ENCODE results near the gene SUFU. TPM values are rescaled to one million over a fixed set of nuclear protein-coding genes. Genes with fewer than 3 reads are reported as not detected.

The SUFU gene
- total RNA-seq, 1 donor from 2014 or later = 16.9 TPM

- Mint-ChIP-seq H3K27me3 (ENCODE audit: unreplicated experiment) (no peaks in the 10 kb centered on the region), H3K4me3 (ENCODE audit: unreplicated experiment) (peak overlapping the region; percentile 24), H3K27ac (ENCODE audit: unreplicated experiment) (peak overlapping the region; percentile 97), H3K4me1 (ENCODE audit: unreplicated experiment) (peaks cover 77% of the 10 kb centered on the region), H3K36me3 (ENCODE audit: unreplicated experiment) (peaks cover under 1% of the 10 kb centered on the region), H3K9me3 (ENCODE audit: unreplicated experiment) (no peaks in the 10 kb centered on the region)
- DNase-seq (ENCODE audit: extremely low spot score, unreplicated experiment) = no peak
- TF ChIP-seq CTCF (IDR thresholded peaks at IDR 0.05) = no peak
Measured at GRCh38 chr10:102629661-102630614, 126.2 kb downstream of the SUFU start.

GRCh38 chr10:102630663-102631062 lies 126.9 kb downstream of the SUFU start:
- Mint-ChIP-seq H3K27me3 (ENCODE audit: unreplicated experiment) (no peaks in the 10 kb centered on the region), H3K4me1 (ENCODE audit: unreplicated experiment) (peaks cover 77% of the 10 kb centered on the region), H3K36me3 (ENCODE audit: unreplicated experiment) (no peaks in the 10 kb centered on the region), H3K4me3 (ENCODE audit: unreplicated experiment) (peak overlapping the region; percentile 24), H3K27ac (ENCODE audit: unreplicated experiment) (peak overlapping the region; percentile 97), H3K9me3 (ENCODE audit: unreplicated experiment) (no peaks in the 10 kb centered on the region)
- DNase-seq (ENCODE audit: extremely low spot score, unreplicated experiment) = no peak
- no peak for TF ChIP-seq CTCF (IDR thresholded peaks at IDR 0.05)

- H3K4me3 Mint-ChIP-seq (ENCODE audit: unreplicated experiment) = peak overlapping the region; percentile 29
- no peak for TF ChIP-seq CTCF (IDR thresholded peaks at IDR 0.05)
- peaks cover 71% of the 10 kb centered on the region for H3K4me1 Mint-ChIP-seq (ENCODE audit: unreplicated experiment)
- H3K36me3 Mint-ChIP-seq (ENCODE audit: unreplicated experiment) = no peaks in the 10 kb centered on the region
- no peaks in the 10 kb centered on the region for H3K27me3 Mint-ChIP-seq (ENCODE audit: unreplicated experiment)
- H3K9me3 Mint-ChIP-seq (ENCODE audit: unreplicated experiment) = no peaks in the 10 kb centered on the region
- peak overlapping the region; percentile 97 for H3K27ac Mint-ChIP-seq (ENCODE audit: unreplicated experiment)
- no peak for DNase-seq (ENCODE audit: extremely low spot score, unreplicated experiment)
Measured at GRCh38 chr10:102631525-102632393, 128.0 kb downstream of the SUFU start.

GRCh38 chr10:102632394-102633111 lies 128.8 kb downstream of the SUFU start:
- Mint-ChIP-seq H3K36me3 (ENCODE audit: unreplicated experiment) (no peaks in the 10 kb centered on the region), H3K27ac (ENCODE audit: unreplicated experiment) (peak overlapping the region; percentile 81), H3K4me3 (ENCODE audit: unreplicated experiment) (no peak overlapping the region), H3K4me1 (ENCODE audit: unreplicated experiment) (peaks cover 63% of the 10 kb centered on the region), H3K9me3 (ENCODE audit: unreplicated experiment) (no peaks in the 10 kb centered on the region), H3K27me3 (ENCODE audit: unreplicated experiment) (no peaks in the 10 kb centered on the region)
- TF ChIP-seq CTCF (IDR thresholded peaks at IDR 0.05) = no peak
- DNase-seq (ENCODE audit: extremely low spot score, unreplicated experiment) = no peak
